ENCODE measurements around the gene SMYD4.
A peak's percentile ranks its signal among the peaks of the same experiment; 100 is the strongest.
"Not testable (repeated sequence)": the region's sequence is repeated elsewhere in the genome, so short reads cannot be mapped to it uniquely, and the experiment has no call there.

The SMYD4 gene

DNA sequence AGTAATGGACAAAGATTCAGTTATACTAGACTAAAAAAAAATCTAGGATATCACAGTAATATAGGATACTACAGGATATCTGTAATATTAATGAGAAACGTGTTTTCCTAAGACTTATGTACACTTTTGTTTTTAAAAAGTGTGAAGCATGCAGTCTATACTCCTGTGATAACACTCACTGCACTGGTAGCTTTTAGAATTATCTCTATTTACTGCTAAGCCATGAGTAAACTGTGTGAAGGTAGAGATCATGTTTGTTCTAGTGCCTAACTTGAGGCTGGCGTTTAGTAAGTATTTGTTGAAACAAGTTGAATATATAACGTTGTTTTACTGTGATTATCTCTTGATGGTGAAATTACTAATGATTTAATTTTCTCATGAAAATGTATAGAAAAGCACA is 24.0 kb upstream of the SMYD4 start:
- Mint-ChIP-seq H3K4me3 (no peak overlapping the region), H3K27ac (no peak overlapping the region), H3K4me1 (peaks cover 14% of the 10 kb centered on the region), H3K9me3 (no peaks in the 10 kb centered on the region), H3K36me3 (peaks cover 24% of the 10 kb centered on the region), H3K27me3 (no peaks in the 10 kb centered on the region)
- ATAC-seq (ENCODE audit: low read depth) (no peak), DNase-seq (ENCODE audit: low spot score in 2 of 2) (no peak)

DNA sequence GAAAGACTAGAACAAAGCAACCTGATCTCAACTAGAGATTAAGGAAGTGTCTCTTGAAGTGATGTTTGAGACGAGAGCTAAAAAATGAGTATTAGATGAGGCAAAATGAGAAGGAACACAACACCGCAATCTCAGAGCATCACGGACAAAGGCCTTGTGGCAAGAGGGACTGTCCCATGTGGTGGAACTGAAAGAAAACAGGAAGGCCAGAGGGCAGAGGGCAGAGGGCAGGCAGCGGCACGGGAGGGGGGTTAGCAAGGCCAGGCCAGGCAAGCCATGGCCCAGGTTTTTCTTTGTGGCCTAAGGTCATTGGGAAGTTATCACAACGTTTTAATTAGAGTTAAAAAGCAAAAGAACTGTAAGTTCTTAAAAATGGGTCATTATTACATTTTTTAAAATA is 22.6 kb upstream of the SMYD4 start:
- Mint-ChIP-seq H3K27me3 (no peaks in the 10 kb centered on the region), H3K4me1 (peaks cover 14% of the 10 kb centered on the region), H3K36me3 (peaks cover 30% of the 10 kb centered on the region), H3K4me3 (no peak overlapping the region), H3K27ac (peak overlapping the region; percentile 91), H3K9me3 (no peaks in the 10 kb centered on the region)
- no peak for DNase-seq (ENCODE audit: low spot score in 2 of 2)
- peak; percentile 62 for ATAC-seq (ENCODE audit: low read depth)

DNA sequence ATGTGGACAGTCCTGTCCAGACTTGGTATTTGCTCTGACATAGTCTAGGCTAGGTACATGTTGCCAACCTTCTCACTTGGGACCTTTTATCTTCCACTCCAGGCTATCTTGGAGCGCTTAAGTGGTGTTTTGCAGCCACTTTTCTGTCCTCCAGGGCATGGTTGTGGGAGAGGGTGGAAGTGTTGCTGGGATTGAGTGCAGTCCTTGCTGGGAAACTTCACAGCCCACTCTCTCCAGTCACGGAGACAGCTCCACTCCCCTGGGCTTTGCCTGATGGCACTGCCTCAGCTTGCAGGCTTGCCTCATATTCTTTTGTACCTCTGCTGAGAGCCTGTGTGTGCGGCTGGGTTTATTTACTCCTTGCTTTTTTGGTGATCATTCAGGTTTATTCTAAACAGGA is 17.5 kb upstream of the SMYD4 start:
- Mint-ChIP-seq H3K36me3 (peaks cover 38% of the 10 kb centered on the region), H3K4me3 (no peak overlapping the region), H3K4me1 (peaks cover 9% of the 10 kb centered on the region), H3K27ac (no peak overlapping the region), H3K27me3 (no peaks in the 10 kb centered on the region), H3K9me3 (no peaks in the 10 kb centered on the region)
- DNase-seq (ENCODE audit: low spot score in 2 of 2) (no peak), ATAC-seq (ENCODE audit: low read depth) (no peak)

DNA sequence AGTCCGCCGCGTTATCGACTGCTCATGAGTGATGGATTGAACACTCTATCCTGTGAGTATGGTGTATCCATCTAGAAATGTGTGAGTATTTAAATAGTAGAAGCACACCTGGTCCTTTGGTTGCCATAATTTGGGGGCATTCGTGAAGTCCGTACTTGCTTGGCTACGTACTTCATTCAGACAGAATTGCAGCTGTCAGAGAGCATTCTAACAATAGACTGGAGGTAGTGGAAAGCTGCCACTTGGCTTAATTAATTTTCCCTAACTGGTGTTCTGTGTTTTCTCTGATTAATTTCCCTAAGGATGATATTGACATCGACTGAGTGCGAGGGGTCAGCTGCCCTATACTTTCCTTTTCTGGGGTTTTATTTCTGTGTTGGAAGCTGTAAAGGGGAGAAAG is 14.2 kb upstream of the SMYD4 start:
- ATAC-seq (ENCODE audit: low read depth) (no peak), DNase-seq (ENCODE audit: low spot score in 2 of 2) (no peak)
- Mint-ChIP-seq H3K27me3 (no peaks in the 10 kb centered on the region), H3K36me3 (peaks cover 31% of the 10 kb centered on the region), H3K9me3 (no peaks in the 10 kb centered on the region), H3K4me3 (no peak overlapping the region), H3K4me1 (peaks cover 4% of the 10 kb centered on the region), H3K27ac (no peak overlapping the region)

DNA sequence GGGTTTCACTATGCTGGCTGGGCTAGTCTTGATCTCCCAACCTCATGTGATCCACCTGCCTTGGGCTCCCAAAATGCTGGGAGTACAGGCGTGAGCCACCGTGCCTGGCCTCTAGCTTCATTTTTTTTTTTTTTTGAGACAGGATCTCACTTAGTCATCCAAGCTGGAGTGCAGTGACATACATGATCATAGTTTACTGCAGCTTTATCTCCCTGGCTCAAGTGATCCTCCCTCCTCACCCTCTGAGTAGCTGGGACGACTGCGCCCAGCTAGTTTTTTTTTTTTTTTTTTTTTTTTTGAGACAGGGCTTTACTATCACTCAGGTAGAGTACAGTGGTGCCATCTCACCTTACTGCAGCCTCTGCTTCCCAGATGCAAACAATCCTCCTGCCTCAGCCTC is 9.8 kb upstream of the SMYD4 start:
- peaks cover 19% of the 10 kb centered on the region for H3K36me3 Mint-ChIP-seq

DNA sequence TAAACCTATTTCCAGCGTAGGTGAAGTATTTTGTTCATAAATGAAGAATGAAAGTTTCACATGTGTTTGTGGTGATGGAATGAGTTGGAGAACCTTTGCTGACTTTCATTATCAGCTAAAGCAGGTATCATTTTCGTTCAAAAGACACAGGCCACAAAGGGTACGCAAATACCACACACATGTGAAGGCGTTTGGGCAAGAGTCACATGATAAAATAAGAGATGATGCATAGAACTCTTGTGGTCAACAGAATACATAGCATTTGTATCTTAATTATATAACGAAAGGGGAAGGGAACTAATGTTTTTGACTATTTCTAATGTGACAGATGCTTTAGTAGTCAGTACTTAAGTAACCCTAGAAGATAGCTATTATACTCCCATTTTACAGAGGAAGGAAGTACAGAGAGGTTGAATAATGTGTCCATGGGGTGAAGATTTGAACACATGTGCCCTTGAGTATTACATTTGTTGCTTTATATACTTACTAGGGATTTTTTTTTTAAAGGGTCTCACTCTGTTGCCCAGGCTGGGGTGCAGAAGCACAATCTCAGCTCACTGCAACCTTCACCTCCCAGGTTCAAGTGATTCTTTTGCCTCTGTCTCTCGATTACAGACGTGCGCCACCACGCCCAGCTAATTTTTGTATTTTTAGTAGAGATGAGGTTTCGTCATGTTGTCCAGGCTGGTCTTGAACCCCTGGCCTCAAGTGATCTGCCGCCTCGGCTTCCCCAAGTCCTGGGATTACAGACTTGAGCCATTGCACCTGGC is 4.9 kb upstream of the SMYD4 start:
- H3K27me3 Mint-ChIP-seq = no peaks in the 10 kb centered on the region
- DNase-seq (ENCODE audit: low spot score in 2 of 2) (peak in 1 of 2 donors; percentile 45), ATAC-seq (ENCODE audit: low read depth) (peak; percentile 65)
- peak overlapping the region; percentile 76 for H3K27ac Mint-ChIP-seq
- peak overlapping the region; percentile 30 for H3K4me3 Mint-ChIP-seq
- H3K4me1 Mint-ChIP-seq = peaks cover 31% of the 10 kb centered on the region
- H3K36me3 Mint-ChIP-seq = peaks cover 7% of the 10 kb centered on the region
- no peaks in the 10 kb centered on the region for H3K9me3 Mint-ChIP-seq

More for the DNA sequence above, 9.8 kb upstream of the SMYD4 start:
- ATAC-seq (ENCODE audit: low read depth) (no peak), DNase-seq (ENCODE audit: low spot score in 2 of 2) (no peak)
- peaks cover 17% of the 10 kb centered on the region for H3K4me1 Mint-ChIP-seq
- H3K27ac Mint-ChIP-seq = no peak overlapping the region
- H3K4me3 Mint-ChIP-seq = no peak overlapping the region
- H3K27me3 Mint-ChIP-seq = no peaks in the 10 kb centered on the region
- no peaks in the 10 kb centered on the region for H3K9me3 Mint-ChIP-seq

DNA sequence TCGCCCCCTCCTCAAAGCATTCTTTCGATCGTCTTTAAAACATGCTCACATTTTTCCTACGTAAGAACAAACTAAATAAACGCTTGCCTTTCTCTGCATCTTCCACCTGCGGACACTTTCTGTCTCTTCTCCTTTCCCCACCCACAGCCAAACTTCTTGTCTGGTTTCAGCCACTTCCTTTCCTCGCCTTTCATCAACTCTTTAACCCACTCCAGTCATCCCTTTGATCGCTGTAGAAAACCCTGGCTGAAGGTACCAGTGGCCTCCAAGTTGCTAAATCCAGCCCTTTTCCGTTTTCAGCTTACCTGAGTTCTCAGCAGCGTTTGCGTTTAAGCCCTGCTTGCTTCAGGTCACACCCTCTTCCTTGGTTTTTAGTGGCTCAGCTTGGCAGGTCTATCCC is 586 bp upstream of the SMYD4 start:
- Mint-ChIP-seq H3K4me1 (peaks cover 29% of the 10 kb centered on the region), H3K4me3 (peak overlapping the region; percentile 89), H3K36me3 (peaks cover 7% of the 10 kb centered on the region), H3K9me3 (no peaks in the 10 kb centered on the region), H3K27me3 (no peaks in the 10 kb centered on the region), H3K27ac (peak overlapping the region; percentile 74)
- DNase-seq (ENCODE audit: low spot score in 2 of 2) (peak in 1 of 2 donors; percentile 14), ATAC-seq (ENCODE audit: low read depth) (peak; percentile 11)

DNA sequence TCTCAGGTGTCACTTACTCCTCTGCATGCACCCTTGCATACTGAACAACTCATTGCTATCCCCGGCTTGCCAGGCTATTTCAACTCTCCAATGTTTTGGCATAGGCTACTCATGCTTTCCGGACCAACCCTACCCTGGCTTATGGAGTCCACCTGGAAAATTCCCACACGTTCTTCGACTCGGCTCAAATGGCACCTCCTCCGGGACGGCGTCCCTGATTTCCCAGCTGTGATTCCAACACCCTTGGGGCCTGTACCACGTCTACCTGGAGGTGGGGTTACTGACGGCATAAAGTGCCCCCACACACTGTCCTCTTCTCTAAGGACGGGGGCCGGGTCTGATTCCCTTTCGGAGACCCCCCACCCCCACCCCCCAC is 498 bp downstream of the SMYD4 start:
- Mint-ChIP-seq H3K27ac (peak overlapping the region; percentile 74), H3K4me1 (peaks cover 24% of the 10 kb centered on the region), H3K9me3 (no peaks in the 10 kb centered on the region), H3K36me3 (peaks cover 10% of the 10 kb centered on the region), H3K27me3 (no peaks in the 10 kb centered on the region), H3K4me3 (peak overlapping the region; percentile 89)
- DNase-seq (ENCODE audit: low spot score in 2 of 2) (no peak), ATAC-seq (ENCODE audit: low read depth) (peak; percentile 1)

DNA sequence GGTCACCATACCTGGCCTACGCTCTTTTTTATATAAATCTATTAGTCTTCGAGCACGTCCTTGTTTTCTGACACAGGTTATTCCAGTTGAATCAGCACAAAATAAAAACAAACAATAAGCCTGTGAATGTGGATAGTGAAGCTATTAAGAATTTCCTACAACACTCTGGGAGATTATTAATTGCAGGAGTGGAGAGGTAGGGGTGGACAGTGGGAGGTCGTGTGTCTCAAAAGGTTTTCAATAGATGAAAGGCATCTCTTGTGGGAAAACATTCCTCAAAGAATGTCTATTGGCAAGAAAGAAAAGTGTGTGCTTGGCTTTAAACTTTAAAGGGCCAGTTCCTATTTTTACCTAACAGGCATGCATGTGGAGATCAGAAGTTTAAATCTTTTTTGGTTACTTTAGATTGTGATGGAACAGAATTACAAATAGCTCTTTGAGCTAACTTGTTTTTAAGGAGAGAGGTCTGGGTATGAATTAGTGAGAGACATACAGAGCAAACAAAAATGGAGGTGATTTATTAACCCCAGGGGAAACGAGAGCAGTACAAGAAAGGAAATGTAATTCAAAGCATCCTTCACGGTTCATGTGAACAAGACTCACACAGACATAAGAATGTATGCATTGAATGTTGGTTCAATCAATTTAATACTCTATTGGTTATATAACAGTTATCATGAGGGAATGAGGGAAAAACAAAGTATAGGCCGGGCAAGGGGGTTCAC is 9.0 kb downstream of the SMYD4 start:
- peak overlapping the region; percentile 22 for H3K4me3 Mint-ChIP-seq
- H3K36me3 Mint-ChIP-seq = peaks cover 12% of the 10 kb centered on the region
- ATAC-seq (ENCODE audit: low read depth) (peak; percentile 47), DNase-seq (ENCODE audit: low spot score in 2 of 2) (no peak)
- no peaks in the 10 kb centered on the region for H3K27me3 Mint-ChIP-seq
- H3K4me1 Mint-ChIP-seq = peaks cover 16% of the 10 kb centered on the region
- H3K9me3 Mint-ChIP-seq = no peaks in the 10 kb centered on the region
- peak overlapping the region; percentile 39 for H3K27ac Mint-ChIP-seq

DNA sequence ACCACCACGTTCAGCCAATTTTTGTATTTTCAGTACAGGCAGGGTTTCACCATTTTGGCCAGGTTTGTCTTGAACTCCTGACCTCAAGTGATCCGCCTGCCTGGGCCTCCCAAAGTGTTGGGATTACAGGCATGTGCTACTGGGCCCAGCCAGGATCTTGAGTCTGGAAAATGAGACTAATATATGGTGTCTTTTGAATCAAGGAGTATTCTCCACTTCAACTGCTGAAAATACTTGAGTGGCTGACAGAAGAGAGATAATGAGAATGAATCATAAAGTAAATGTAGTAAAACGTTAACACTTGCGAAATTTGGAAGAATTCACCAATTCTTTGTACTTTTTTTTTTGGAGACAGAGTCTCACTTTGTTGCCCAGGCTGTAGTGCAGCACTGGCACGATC is 16.6 kb downstream of the SMYD4 start:
- H3K9me3 Mint-ChIP-seq = no peaks in the 10 kb centered on the region
- peaks cover 10% of the 10 kb centered on the region for H3K36me3 Mint-ChIP-seq
- DNase-seq (ENCODE audit: low spot score in 2 of 2) (no peak), ATAC-seq (ENCODE audit: low read depth) (no peak)
- peaks cover 2% of the 10 kb centered on the region for H3K4me1 Mint-ChIP-seq
- no peaks in the 10 kb centered on the region for H3K27me3 Mint-ChIP-seq
- no peak overlapping the region for H3K4me3 Mint-ChIP-seq
- no peak overlapping the region for H3K27ac Mint-ChIP-seq

DNA sequence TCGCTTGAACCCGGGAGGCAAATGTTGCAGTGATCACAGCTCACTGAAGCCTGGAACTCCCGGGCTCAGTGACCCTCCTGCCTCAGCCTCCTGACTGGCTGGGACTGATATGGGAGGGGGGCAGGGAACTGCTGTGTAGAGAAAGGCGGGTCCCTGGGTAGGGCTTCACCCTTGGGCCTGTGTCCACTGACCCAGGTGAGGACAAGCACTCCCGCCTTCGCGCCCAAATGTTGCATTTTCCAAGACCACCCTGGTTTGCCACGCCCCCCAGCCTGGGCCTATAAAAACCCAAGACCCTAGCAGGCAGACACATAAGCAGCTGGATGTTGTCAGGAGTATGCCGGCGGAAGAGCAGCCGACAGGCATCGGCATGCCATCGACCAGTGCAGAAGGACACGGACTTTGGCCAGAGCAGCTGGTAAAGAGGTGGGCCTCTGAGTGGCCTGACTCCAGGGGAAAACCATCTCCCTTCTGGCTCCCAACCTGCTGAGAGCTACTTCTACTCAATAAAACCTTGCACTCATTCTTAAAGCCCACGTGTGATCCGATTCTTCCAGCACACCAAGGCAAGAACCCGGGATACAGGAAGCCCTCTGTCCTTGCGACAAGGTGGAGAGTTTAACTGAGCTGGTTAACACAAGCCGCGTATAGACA is 19.1 kb downstream of the SMYD4 start:
- Mint-ChIP-seq H3K27ac (no peak overlapping the region), H3K27me3 (no peaks in the 10 kb centered on the region), H3K4me3 (no peak overlapping the region), H3K36me3 (peaks cover 8% of the 10 kb centered on the region), H3K9me3 (no peaks in the 10 kb centered on the region), H3K4me1 (no peaks in the 10 kb centered on the region)
- no peak for DNase-seq (ENCODE audit: low spot score in 2 of 2)
- ATAC-seq (ENCODE audit: low read depth) = no peak

DNA sequence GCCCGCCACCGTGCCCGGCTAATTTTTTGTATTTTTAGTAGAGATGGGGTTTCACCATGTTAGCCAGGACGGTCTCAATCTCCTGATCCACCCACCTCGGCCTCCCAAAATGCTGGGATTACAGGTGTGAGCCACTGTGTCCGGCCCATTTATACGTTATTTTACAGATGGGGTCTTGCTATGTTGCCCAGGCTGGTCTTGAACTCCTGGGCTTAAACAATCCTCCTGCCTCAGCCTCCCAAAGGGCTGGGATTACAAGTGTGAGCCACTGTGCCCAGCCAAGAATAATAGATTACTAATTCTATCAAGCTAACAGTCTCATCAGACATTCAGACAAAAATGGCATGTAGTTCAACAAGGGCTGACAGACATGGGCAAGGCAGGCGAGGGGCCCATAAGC is 19.9 kb downstream of the SMYD4 start:
- not testable (repeated sequence) for H3K4me1 Mint-ChIP-seq; H3K36me3 Mint-ChIP-seq; H3K4me3 Mint-ChIP-seq; DNase-seq (ENCODE audit: low spot score in 2 of 2); H3K27ac Mint-ChIP-seq; H3K9me3 Mint-ChIP-seq; ATAC-seq (ENCODE audit: low read depth); H3K27me3 Mint-ChIP-seq

DNA sequence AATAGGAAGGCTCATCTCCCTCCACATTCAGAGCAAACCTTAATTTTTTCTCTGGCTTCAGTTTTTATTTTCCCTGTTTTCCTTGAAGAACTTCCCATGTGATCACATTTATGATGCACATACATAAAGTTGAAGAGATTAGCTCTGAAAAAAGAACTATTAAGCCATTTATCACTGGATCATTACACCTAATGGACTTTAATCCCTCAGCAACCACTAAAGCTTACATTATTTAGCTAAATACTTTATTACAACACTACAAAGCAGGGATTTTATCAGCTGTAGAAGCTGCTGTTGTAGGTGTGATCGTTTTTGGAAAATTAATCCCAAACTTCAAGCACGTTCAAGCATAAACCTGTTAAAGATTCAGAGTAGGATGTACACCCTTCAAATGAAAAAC is 21.1 kb downstream of the SMYD4 start:
- no peak overlapping the region for H3K27ac Mint-ChIP-seq
- H3K27me3 Mint-ChIP-seq = no peaks in the 10 kb centered on the region
- no peak overlapping the region for H3K4me3 Mint-ChIP-seq
- H3K36me3 Mint-ChIP-seq = peaks cover 12% of the 10 kb centered on the region
- DNase-seq (ENCODE audit: low spot score in 2 of 2) = no peak
- H3K4me1 Mint-ChIP-seq = no peaks in the 10 kb centered on the region
- ATAC-seq (ENCODE audit: low read depth) = no peak
- H3K9me3 Mint-ChIP-seq = no peaks in the 10 kb centered on the region

DNA sequence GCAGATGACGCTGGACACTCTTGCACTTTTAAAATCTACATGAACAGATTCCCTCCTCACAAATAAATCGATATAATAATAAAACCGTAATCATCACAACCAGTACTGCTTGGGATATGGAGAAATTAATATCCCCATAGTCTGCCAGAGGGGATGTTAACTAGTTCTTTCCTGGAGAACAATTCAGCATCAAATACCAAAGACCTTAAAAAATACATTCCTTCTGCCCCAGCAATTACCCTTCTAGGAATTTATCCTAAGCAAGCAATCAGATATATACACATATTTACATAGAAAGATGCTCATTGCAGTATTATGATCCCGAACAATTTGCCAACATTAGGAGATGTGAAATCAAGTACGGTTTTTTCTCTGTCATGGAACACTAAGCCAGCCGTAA is 21.8 kb downstream of the SMYD4 start:
- no peak for ATAC-seq (ENCODE audit: low read depth)

More for the DNA sequence above, 21.8 kb downstream of the SMYD4 start:
- H3K27me3 Mint-ChIP-seq = no peaks in the 10 kb centered on the region
- no peak overlapping the region for H3K27ac Mint-ChIP-seq
- DNase-seq (ENCODE audit: low spot score in 2 of 2) = no peak
- no peak overlapping the region for H3K4me3 Mint-ChIP-seq
- H3K36me3 Mint-ChIP-seq = peaks cover 16% of the 10 kb centered on the region
- no peaks in the 10 kb centered on the region for H3K9me3 Mint-ChIP-seq
- no peaks in the 10 kb centered on the region for H3K4me1 Mint-ChIP-seq
